HG02840 (cell line): ENCODE data around the gene ANKRD33B.
"Not testable (repeated sequence)": the region's sequence is repeated elsewhere in the genome, so short reads cannot be mapped to it uniquely, and the experiment has no call there.

ENCODE experiments used
- ATAC-seq: cut with Tn5 transposase; IDR thresholded peaks from one replicate; pipeline ENCODE4 v1.9.1; 2021; ENCODE audit warnings: mild to moderate bottlenecking, moderate library complexity, moderate number of reproducible peaks; ENCODE audit not compliant: unreplicated experiment, low FRiP score

ANKRD33B gene

GRCh38 chr5:10653043-10653442 lies 89.2 kb downstream of the ANKRD33B start:
- ATAC-seq = no peak

GRCh38 chr5:10653751-10654400 lies 90.0 kb downstream of the ANKRD33B start:
- no peak for ATAC-seq

- no peak for ATAC-seq
Observed at GRCh38 chr5:10654566-10654965, 90.7 kb downstream of the ANKRD33B start.

DNA sequence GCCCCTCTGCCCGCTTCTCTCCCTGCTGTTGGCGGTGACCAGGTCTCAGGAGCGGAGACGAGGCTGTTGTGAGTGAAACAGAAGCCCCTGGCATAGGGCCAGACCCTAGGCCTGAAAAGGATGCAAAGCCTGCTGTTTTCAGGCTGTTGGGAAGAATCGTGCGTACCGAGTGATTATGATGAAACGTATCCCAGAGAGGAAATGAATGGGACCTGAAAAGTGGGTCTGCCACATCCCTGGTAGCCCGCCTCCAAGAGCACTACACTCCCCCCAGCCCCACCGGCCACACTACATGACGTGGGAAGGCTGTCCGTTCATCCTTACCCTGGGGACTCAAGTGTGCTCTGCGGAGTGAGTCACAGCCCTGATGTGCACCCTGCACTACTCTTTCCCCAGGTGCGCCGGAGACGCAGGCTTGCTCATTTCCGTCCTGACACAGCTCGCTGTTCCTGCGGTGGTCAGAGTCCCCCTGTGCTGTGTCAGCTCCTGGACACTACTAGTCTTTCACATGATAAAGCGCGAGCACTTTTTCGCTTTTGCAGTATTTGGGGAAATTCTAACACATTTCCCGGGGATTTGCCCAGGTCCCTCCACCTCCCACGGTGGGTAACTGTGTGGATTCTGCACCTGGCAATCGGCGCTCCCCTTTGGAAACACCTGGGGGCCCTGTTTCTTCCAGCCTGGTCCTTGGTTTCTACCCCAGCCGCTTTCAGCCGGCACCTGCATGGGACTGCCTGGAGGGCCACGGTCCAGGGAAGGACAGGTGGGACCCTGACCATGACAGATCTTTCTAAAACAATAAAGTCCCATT lies 91.5 kb downstream of the ANKRD33B start:
- no peak for ATAC-seq

DNA sequence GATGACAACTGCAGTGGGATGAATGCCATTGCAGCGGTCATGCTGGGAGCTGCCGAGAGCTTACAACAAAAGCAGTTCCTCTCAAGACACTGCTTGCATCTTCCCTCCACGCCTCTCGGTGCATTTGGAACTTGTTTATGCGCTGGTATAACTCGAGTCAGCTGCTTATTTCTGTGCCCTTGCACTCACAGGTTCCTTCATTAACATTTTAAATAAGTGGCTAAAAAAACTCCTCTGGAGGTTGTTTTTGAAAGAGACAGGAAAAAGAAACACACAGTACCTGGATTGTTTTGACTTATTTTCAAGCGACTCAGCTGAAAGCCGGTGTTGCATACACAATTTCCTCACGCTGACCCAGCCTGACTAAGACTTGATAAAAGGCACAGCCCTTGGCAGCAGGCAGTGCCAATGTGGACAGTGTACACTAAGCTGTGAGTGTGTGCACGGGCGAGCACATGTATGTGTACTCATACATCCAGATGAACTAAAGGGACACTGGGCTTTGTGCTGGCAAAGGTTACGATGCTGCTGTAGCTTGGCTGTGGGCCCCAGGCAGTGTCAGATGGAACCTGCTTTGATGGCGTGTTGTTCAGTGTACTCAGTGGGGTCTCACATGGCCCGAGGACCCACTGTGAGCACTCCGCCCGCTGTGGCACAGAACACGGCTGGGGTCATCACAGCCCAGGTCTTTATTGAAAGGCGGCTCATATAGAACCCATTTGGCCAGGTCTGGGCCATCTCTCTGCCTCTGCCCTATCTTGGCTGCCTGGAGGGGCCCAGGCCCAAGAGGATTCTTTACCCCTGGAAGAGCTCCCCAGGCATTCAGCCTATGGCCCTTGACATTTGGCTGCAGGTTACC lies 92.3 kb downstream of the ANKRD33B start:
- ATAC-seq = no peak

DNA sequence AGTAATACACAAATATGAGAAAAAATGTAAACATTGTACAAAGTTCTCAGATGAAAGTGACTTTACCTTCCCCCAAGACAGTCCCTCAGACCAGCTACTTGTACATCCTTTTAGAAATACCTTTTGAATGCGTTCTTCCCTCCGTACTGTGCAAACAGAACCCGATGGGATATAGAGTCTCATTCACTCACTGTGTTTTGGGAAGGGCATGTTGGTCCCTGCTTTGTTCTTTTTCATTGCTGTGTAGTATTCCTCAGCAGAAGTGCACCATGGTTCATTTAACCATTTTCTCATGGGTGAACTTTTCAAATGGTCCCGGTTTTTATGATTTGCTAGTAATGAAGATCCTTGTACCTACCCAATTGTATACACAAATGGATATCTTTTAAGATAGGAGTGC lies 94.4 kb downstream of the ANKRD33B start:
- ATAC-seq = no peak

GRCh38 chr5:10660135-10660534 lies 96.3 kb downstream of the ANKRD33B start:
- no peak for ATAC-seq

DNA sequence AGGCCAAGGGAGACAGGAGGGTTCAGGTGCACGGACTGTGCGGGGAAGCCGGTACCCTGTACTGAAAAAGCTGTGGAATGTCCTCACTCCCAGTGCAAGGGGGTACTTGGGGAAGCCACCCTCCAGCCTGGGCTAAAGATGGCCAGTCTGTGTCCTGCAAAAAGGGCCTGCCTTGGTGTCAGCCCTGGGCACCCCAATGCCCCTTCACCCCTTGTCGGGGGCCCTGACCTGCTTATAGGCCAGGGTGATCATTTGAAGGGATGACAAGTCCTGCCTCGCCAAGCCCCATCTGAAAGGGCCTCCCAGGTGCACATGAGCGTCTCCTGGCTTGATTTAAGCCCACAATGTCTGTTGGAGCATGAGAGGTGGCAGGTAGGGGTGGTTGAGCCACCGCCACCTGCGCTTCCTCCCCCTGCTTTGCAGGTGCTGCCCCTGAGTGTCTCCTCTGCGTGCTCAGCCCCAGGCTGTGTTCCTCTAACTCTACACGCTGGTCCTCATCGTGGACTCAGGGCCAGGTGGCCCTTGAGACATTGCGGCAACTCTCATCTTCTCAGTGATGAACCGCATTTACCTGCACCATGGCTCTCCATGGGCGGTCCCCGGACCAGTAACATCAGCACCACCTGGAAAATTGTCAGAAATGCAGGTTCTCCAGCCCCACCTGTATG lies 97.0 kb downstream of the ANKRD33B start:
- ATAC-seq = no peak

GRCh38 chr5:10661401-10661800 lies 97.5 kb downstream of the ANKRD33B start:
- no peak for ATAC-seq

GRCh38 chr5:10662083-10662482 lies 98.2 kb downstream of the ANKRD33B start:
- no peak for ATAC-seq

GRCh38 chr5:10662661-10663488 lies 99.0 kb downstream of the ANKRD33B start:
- no peak for ATAC-seq

- ATAC-seq = no peak
Observed at GRCh38 chr5:10663489-10664179, 99.8 kb downstream of the ANKRD33B start.

- not testable (repeated sequence) for ATAC-seq
Observed at GRCh38 chr5:10664180-10664769, 100.4 kb downstream of the ANKRD33B start.

GRCh38 chr5:10665799-10666198 lies 101.9 kb downstream of the ANKRD33B start:
- no peak for ATAC-seq

- ATAC-seq = no peak
Observed at GRCh38 chr5:10666531-10667299, 102.8 kb downstream of the ANKRD33B start.

GRCh38 chr5:10667431-10668057 lies 103.7 kb downstream of the ANKRD33B start:
- no peak for ATAC-seq

GRCh38 chr5:10668697-10669096 lies 104.8 kb downstream of the ANKRD33B start:
- no peak for ATAC-seq

DNA sequence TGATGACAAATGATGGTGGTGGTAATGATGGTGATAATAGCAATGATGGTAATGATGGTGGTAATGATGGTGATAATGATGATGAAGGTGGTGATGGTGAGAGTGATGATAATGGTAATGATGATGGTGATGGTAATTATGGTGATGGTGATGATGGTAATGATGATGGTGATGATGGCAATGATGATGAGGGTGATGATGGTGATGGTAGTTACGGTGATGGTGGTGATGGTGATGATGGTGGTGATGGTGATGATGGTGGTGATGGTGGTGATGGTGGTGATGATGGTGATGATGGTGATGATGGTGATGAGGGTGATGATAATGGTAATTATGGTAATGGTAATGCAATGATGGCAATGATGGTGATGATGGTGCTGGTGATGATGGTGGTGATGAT lies 106.1 kb downstream of the ANKRD33B start:
- ATAC-seq = no peak
